Measurements from ENCODE around the gene ONECUT2. TPM values are rescaled to one million over a fixed set of nuclear protein-coding genes. Genes with fewer than 3 reads are reported as not detected.

ONECUT2 gene
- total and polyA plus RNA-seq, 2 experiments from 2014 or later, result 0.82 to 1.7 TPM

GRCh38 chr18:57480733-57481132, 45.6 kb downstream of the ONECUT2 start (continued):
- no peak for TF ChIP-seq NANOG (IDR thresholded peaks at IDR 0.05; ENCODE audit: borderline replicate concordance)
- TF ChIP-seq EZH2phosphoT487 (IDR thresholded peaks at IDR 0.05; ENCODE audit: unreplicated experiment), result no peak
- no peak for TF ChIP-seq EZH2 (IDR thresholded peaks at IDR 0.05; ENCODE audit: low read depth, unreplicated experiment)
- no peak for TF ChIP-seq JUNB (IDR thresholded peaks at IDR 0.05; ENCODE audit: unreplicated experiment)
- no peak for TF ChIP-seq CTCF (conservative IDR thresholded peaks at IDR 0.05; ENCODE audit: low read depth in 2 of 2)
- no peak for TF ChIP-seq CREB1 (CRISPR knock-in tag; IDR thresholded peaks at IDR 0.05; ENCODE audit: low read depth)

GRCh38 chr18:57497372-57498294, 62.5 kb downstream of the ONECUT2 start:
- Histone ChIP-seq H3K4me3 (no peak overlapping the region), H3K27ac (ENCODE audit: low read depth) (no peak overlapping the region), H3K79me2 (replicated peaks; ENCODE audit: insufficient read depth) (no peaks in the 10 kb centered on the region), H3K9me2 (ENCODE audit: insufficient read depth) (0 out of 2 replicates have a peak, but pooled peaks cover 3% of the 10 kb centered on the region), H3K36me3 (ENCODE audit: insufficient read depth) (no peaks in the 10 kb centered on the region), H3K4me1 (ENCODE audit: insufficient read depth) (no peaks in the 10 kb centered on the region), H2AFZ (0 out of 2 replicates have a peak overlapping the region, but pooled peaks have one; percentile 47), H3K27me3 (ENCODE audit: insufficient read depth) (no peaks in the 10 kb centered on the region), H3K4me2 (no peak overlapping the region), H3F3A (replicated peaks; ENCODE audit: low read depth) (no peaks in the 10 kb centered on the region), H4K20me1 (replicated peaks; ENCODE audit: insufficient read depth) (no peaks in the 10 kb centered on the region)
- DNase-seq (ENCODE audit: low spot score) (no peak), ATAC-seq (no peak)
- H3K27me3 Mint-ChIP-seq (ENCODE audit: insufficient read depth, low read depth, poor library complexity), result peaks cover 1% of the 10 kb centered on the region
- no peaks in the 10 kb centered on the region for H3K9me3 Mint-ChIP-seq
- H3K4me1 Mint-ChIP-seq, result no peaks in the 10 kb centered on the region
- no peaks in the 10 kb centered on the region for H3K36me3 Mint-ChIP-seq (ENCODE audit: low read depth)
- H3K4me3 Mint-ChIP-seq, result no peak overlapping the region
- no peak overlapping the region for H3K27ac Mint-ChIP-seq
- TF ChIP-seq CREB1 (CRISPR knock-in tag; IDR thresholded peaks at IDR 0.05; ENCODE audit: low read depth) (no peak), ZNF331 (CRISPR knock-in tag; IDR thresholded peaks at IDR 0.05; ENCODE audit: low read depth) (no peak), JUNB (IDR thresholded peaks at IDR 0.05; ENCODE audit: unreplicated experiment) (no peak), POLR2AphosphoS5 (IDR thresholded peaks at IDR 0.05; ENCODE audit: low read depth) (no peak), EZH2 (IDR thresholded peaks at IDR 0.05; ENCODE audit: low read depth, unreplicated experiment) (no peak), REST (IDR thresholded peaks at IDR 0.05; ENCODE audit: unreplicated experiment) (no peak), NANOG (IDR thresholded peaks at IDR 0.05; ENCODE audit: borderline replicate concordance) (no peak), ETS1 (IDR thresholded peaks at IDR 0.05) (no peak), EZH2phosphoT487 (IDR thresholded peaks at IDR 0.05; ENCODE audit: unreplicated experiment) (no peak), ZNF114 (CRISPR knock-in tag; IDR thresholded peaks at IDR 0.05) (no peak), STAT1 (IDR thresholded peaks at IDR 0.05; ENCODE audit: unreplicated experiment) (no peak)
